Measurements from ENCODE around the gene AHDC1. TPM values are rescaled to one million over a fixed set of nuclear protein-coding genes. Genes with fewer than 3 reads are reported as not detected.

AHDC1 gene
- total RNA-seq, 1 donor, result 14.6 TPM

DNA sequence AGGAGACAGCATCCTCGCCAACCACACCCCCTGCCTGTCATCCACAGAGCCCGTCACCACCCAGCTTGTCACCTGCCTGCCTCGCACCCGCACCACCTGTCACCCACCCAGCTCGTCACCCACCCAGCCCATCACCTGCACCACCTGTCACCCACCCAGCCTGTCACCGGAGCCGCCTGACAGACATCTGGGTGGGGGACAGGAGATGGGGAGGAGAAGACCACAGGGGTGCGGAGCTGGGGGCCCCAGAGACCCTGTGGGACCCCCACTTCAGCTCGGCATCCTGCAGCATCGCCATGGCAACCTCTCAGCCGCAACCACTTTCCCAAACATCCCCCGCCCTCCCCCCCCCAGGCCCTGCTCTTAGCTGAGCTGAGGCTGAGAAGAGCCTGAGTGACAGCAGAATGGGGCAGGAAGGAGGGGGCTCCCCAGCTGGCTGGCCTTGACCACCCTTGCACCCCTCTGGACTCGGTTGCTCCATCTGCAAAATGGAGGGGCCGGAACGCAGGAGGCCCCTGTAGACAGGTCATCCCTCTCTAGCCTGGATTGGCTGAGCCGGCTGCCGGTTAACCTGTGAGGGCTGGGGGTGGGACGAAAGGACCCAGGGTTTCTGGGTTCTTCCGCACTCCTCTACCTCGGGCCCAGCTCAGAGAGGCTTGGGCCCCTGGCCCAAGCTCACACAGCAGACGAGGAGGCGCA, 11.6 kb downstream of the AHDC1 start:
- TF ChIP-seq, protein P1, sequence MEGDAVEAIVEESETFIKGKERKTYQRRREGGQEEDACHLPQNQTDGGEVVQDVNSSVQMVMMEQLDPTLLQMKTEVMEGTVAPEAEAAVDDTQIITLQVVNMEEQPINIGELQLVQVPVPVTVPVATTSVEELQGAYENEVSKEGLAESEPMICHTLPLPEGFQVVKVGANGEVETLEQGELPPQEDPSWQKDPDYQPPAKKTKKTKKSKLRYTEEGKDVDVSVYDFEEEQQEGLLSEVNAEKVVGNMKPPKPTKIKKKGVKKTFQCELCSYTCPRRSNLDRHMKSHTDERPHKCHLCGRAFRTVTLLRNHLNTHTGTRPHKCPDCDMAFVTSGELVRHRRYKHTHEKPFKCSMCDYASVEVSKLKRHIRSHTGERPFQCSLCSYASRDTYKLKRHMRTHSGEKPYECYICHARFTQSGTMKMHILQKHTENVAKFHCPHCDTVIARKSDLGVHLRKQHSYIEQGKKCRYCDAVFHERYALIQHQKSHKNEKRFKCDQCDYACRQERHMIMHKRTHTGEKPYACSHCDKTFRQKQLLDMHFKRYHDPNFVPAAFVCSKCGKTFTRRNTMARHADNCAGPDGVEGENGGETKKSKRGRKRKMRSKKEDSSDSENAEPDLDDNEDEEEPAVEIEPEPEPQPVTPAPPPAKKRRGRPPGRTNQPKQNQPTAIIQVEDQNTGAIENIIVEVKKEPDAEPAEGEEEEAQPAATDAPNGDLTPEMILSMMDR (IDR thresholded peaks at IDR 0.05; ENCODE audit: insufficient read depth, low read length), result no peak
- no peak overlapping the region for H3K4me3 ChIP-seq (ENCODE audit: low read depth, low read length)
- DNase-seq (ENCODE audit: low read depth), result no peak

DNA sequence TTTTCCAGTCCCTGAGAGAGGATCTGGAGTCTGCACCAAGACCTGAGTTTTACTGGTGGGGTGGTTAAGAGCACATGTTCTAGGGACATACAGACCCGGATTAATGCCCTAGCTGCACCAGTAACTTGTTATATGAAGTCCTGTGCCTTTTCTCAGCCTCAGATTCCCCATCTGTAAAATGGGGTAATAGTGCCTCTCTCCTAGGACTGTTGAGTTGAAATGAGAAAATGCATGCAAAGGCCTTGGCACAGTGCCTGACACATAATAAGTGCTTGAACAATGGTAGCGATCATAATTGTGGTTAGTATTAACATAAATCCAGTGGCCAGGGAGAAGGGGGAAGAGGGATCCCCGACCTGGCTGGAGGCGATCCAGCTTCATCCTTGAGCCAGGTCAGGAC, 12.3 kb downstream of the AHDC1 start:
- DNase-seq (ENCODE audit: low read depth), result peak; percentile 72
- H3K4me3 ChIP-seq (ENCODE audit: low read depth, low read length), result no peak overlapping the region
- TF ChIP-seq, protein P1 (IDR thresholded peaks at IDR 0.05; ENCODE audit: insufficient read depth, low read length), result no peak

DNA sequence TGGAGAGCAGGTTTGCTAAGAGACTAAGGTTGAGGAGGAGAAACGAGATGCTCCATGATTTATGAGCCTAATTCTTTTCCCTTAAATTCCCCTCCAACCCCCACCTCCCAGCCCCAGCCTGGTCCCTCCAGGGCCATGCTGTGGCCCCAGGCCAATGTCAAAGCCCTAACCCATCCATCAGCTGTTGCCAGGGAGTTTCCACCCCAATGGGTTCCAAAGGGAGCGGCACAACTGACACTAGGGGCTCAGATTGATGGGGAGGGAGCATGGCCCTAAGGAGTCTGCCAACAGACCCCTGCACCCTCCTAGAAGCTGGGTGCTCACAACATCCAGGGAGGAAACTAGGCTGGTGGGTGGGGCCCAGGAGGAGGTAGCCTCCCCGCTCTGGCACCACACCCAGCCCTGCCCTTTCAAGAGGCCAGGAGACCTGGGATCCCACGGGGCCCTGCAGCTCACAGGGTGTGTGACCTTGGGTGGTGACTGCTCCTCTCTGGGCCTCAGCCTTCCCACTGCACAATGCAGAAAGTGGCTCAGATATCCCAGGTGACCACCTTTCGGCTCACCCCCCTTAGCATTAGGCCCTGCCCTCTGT, 12.9 kb downstream of the AHDC1 start:
- DNase-seq (ENCODE audit: low read depth), result no peak
- H3K4me3 ChIP-seq (ENCODE audit: low read depth, low read length), result no peak overlapping the region
- TF ChIP-seq, protein P1 (IDR thresholded peaks at IDR 0.05; ENCODE audit: insufficient read depth, low read length), result no peak

DNA sequence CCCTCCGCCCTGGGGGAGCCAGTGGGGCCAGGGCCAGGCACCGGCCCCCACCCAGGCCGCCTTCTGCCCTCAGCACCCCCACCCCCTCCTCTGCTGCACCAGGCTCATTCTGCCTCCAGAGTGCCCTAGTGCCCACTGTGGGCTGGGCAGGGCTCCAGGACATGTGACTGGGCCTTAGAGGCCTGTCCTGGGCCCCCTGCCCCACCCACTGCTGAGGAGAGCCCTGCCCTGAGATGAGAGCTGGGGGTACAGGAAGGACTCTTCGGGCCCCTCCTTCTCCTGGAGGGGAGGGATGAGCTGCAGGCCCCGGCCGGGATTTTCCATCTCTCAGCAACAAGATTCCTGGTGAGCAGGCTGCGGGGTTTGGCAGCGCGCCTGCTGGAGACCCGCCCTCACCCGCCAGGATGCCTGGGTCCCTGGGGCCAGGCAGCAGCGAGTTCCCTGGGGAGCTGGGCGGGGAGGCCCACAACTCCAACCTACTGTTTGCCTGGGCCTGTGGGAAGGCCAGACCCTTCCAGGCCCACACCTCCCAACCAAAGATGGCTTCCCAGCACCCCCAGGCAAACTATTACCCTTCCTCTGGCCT, 14.0 kb downstream of the AHDC1 start:
- DNase-seq (ENCODE audit: low read depth), result peak; percentile 69
- TF ChIP-seq, protein P1 (IDR thresholded peaks at IDR 0.05; ENCODE audit: insufficient read depth, low read length), result no peak

DNA sequence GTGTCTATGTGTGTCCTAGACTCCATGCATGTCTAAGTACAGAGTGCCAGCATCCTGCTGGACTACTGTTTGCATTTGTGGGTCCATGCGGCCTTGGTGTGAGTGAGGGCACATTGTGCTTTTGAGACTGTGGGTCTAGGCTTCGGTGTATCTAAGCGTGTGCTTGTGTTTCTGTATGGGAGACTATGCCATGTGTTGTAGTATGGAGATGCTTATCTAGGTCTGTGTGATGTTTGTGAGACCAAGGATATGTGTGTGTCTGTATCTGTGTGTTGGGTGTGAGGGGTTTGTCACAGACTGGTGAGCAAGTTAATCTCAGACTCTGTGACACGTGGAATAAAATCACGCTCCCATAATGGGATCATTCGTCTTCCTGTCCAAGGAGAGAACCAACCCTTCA, 14.5 kb downstream of the AHDC1 start:
- no peak overlapping the region for H3K4me3 ChIP-seq (ENCODE audit: low read depth, low read length)
- no peak for DNase-seq (ENCODE audit: low read depth)
- TF ChIP-seq, protein P1 (IDR thresholded peaks at IDR 0.05; ENCODE audit: insufficient read depth, low read length), result no peak

More for the DNA sequence above, 14.0 kb downstream of the AHDC1 start:
- H3K4me3 ChIP-seq (ENCODE audit: low read depth, low read length), result no peak overlapping the region

DNA sequence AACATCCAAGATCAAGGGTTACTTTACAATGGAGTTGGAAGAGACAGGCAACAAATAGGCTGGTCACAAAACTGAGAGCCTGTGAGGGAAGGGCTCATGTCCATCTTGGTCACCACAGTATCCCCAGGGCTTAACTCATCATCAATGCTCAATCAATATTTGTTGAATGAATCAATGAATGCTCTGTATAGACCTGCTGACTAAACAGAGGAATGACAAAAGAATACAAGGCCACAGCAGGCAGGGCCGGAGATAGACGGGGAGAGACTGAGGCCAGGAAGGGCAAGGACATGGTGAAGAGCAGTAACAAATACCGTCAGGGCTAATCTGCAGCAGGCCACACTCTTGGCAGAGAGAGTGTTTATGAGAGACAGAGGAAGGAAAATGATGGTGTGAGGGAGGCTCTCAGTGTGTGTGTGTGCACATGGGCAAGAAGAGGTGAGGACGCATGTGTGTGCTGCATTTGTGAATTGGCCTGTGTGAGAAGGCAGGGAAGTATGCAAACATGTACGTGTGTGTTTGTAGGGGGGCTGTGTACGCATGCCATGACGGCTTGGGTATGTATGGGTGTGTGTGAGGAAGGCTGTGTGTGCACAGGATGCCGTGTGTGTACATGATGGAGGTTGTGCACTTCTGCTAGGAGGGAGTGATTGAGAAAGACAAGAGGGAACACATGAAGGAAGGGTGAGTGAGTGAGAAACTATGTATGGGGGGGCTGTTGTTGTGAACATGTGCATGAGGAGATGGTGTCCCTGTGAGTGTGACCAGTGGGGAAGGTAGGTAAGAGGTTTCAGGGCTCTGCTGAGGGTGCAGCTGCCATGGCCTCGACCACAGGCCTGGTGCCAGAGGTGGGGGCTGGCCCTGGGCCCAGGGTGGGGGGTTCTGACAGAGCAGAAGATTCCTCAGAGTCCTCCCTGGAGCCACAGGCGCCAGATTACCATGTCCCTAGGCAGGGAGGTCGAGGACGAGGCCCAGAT, 15.4 kb downstream of the AHDC1 start:
- DNase-seq (ENCODE audit: low read depth), result no peak
- TF ChIP-seq, protein P1 (IDR thresholded peaks at IDR 0.05; ENCODE audit: insufficient read depth, low read length), result no peak
- no peak overlapping the region for H3K4me3 ChIP-seq (ENCODE audit: low read depth, low read length)

All from fibroblast of the aortic adventitia (primary cell).